GM12878 (cell line): ENCODE data around the gene SLC36A4. TPM values are rescaled to one million over a fixed set of nuclear protein-coding genes. Genes with fewer than 3 reads are reported as not detected.

Experiments used
- ATAC-seq: fragments of 200-7000 bp; cut with Tn5 transposase; 3 replicates; pipeline ENCODE4 v1.9.1; 2020; ENCODE audit warnings: mild to moderate bottlenecking, moderate library complexity
- BruUV-seq: library from RNA; stranded (reverse); fragments of 400-500 nt; replicated peaks from 2 replicates; lab custom pipeline; 2021; lab: Mats Ljungman, UMichigan
- CTCF ChIA-PET: fragments of 300-600 bp; sonication (Branson Sonifier 250); formaldehyde crosslinking; extraction: SDS; loops from one replicate; lab custom pipeline; 2021; ENCODE audit warnings: inconsistent platforms; lab: Yijun Ruan, JAX
- POLR2A ChIA-PET: fragments of 350-600 bp; formaldehyde crosslinking; extraction: SDS; loops from one replicate; lab custom pipeline; 2021; ENCODE audit warnings: inconsistent platforms; lab: Charles Lee
- RAD21 ChIA-PET: fragments of 300-600 bp; sonication (Branson Sonifier 250); formaldehyde crosslinking; loops from one replicate; lab custom pipeline; 2023; ENCODE audit warnings: antibody characterized with exemption; ENCODE audit not compliant: unreplicated experiment; lab: Charles Lee
- SMC1A ChIA-PET: fragments of 300-600 bp; sonication (Branson Sonifier 250); formaldehyde crosslinking; loops from one replicate; lab custom pipeline; 2023; ENCODE audit not compliant: unreplicated experiment, uncharacterized antibody; lab: Charles Lee
- DNase-seq: peaks from one replicate; pipeline ENCODE4 v3.0.0-alpha.2; 2011; ENCODE audit warnings: low read depth, low spot score
- FAIRE-seq: peaks from 3 replicates; lab custom pipeline; 2011; peaks lifted over from hg19 to GRCh38; lab: Jason Lieb, UNC
- H2AFZ ChIP-seq: 2 replicates; pipeline ENCODE4 v1.6.0; 2011; ENCODE audit warnings: low read depth, low read length, control low read depth; ENCODE audit not compliant: control insufficient read depth
- H3K27ac ChIP-seq: 2 replicates; pipeline ENCODE4 v1.5.1; 2011; ENCODE audit warnings: control low read depth; ENCODE audit not compliant: control insufficient read depth, insufficient read depth
- H3K27me3 ChIP-seq, 2 experiments: replicated peaks in 1 of 2; 2 replicates each; pipeline versions ENCODE4 v1.6.0 to v1.6.1; 2011; ENCODE audit warnings: low read length in 1 of 2; ENCODE audit not compliant: control insufficient read depth in 2 of 2, insufficient read depth in 2 of 2
- H3K36me3 ChIP-seq, 2 experiments: 2 replicates each; pipeline ENCODE4 v1.5.1; 2011; ENCODE audit warnings: low read length in 1 of 2; ENCODE audit not compliant: control insufficient read depth in 2 of 2, insufficient read depth in 2 of 2
- H3K4me1 ChIP-seq: 2 replicates; pipeline ENCODE4 v1.6.1; 2011; ENCODE audit warnings: mild to moderate bottlenecking, low read length, moderate library complexity, mixed read lengths; ENCODE audit not compliant: control insufficient read depth, insufficient read depth
- H3K4me2 ChIP-seq: 2 replicates; pipeline ENCODE4 v1.6.0; 2011; ENCODE audit warnings: control low read depth; ENCODE audit not compliant: control insufficient read depth, insufficient read depth
- H3K4me3 ChIP-seq: fragments of 200-600 bp; sonication (generic); 2 replicates; pipeline ENCODE4 v1.5.1; 2016
- H3K79me2 ChIP-seq: 2 replicates; pipeline ENCODE4 v1.6.0; 2011; ENCODE audit warnings: low read length; ENCODE audit not compliant: control insufficient read depth, insufficient read depth
- H3K9ac ChIP-seq: 2 replicates; pipeline ENCODE4 v1.8.0; 2011; ENCODE audit warnings: low read length, control low read depth, mixed read lengths; ENCODE audit not compliant: control insufficient read depth, insufficient read depth
- H3K9me3 ChIP-seq: replicated peaks from 3 replicates; pipeline ENCODE4 v1.5.1; 2011; ENCODE audit warnings: mild to moderate bottlenecking, low read length; ENCODE audit not compliant: control insufficient read depth, insufficient read depth
- H4K20me1 ChIP-seq: 2 replicates; pipeline ENCODE4 v1.6.0; 2011; ENCODE audit not compliant: control insufficient read depth, insufficient read depth
- ASH2L ChIP-seq: fragments of 300-600, 200-600 bp; sonication (generic); IDR thresholded peaks from 2 replicates; pipeline ENCODE4 v1.6.1; 2017; ENCODE audit warnings: low read depth, mild to moderate bottlenecking, borderline replicate concordance
- BHLHE40 ChIP-seq, 2 experiments: fragments of 450-650 bp in 1 of 2; IDR thresholded peaks; 2 replicates each; pipeline ENCODE4 v1.6.1; 2011 to 2017; ENCODE audit warnings: low read depth in 2 of 2, borderline replicate concordance in 1 of 2, improper control_type of control experiment in 1 of 2, low read length in 1 of 2, mild to moderate bottlenecking in 1 of 2
- CHD2 ChIP-seq: IDR thresholded peaks from 2 replicates; pipeline ENCODE4 v1.6.1; 2011; ENCODE audit warnings: low read depth, low read length, improper control_type of control experiment, borderline replicate concordance
- FOS ChIP-seq: IDR thresholded peaks from 3 replicates; pipeline ENCODE4 v1.6.1; 2011; ENCODE audit warnings: borderline replicate concordance; ENCODE audit not compliant: insufficient read length; ENCODE audit errors: extremely low read depth
- KDM1A ChIP-seq: fragments of 200-600 bp; sonication (generic); IDR thresholded peaks from 2 replicates; pipeline ENCODE4 v1.6.1; 2016; ENCODE audit warnings: borderline replicate concordance
- MEF2A ChIP-seq: IDR thresholded peaks from 2 replicates; pipeline ENCODE4 v1.6.1; 2011; ENCODE audit warnings: low read depth, mild to moderate bottlenecking, low read length, moderate library complexity; ENCODE audit not compliant: insufficient read depth
- NFIC ChIP-seq: IDR thresholded peaks from 2 replicates; pipeline ENCODE4 v1.6.1; 2012; ENCODE audit warnings: low read depth, mild to moderate bottlenecking, inconsistent platforms, low read length, moderate library complexity
- NR2F1 ChIP-seq: fragments of 450-650 bp; conservative IDR thresholded peaks from 2 replicates; pipeline ENCODE4 v1.6.1; 2017; ENCODE audit warnings: mild to moderate bottlenecking
- SMARCA5 ChIP-seq: fragments of 450-650 bp; IDR thresholded peaks from 2 replicates; pipeline ENCODE4 v1.6.1; 2017; ENCODE audit warnings: mild to moderate bottlenecking
- TCF3 ChIP-seq: IDR thresholded peaks from 2 replicates; pipeline ENCODE4 v1.6.1; 2012; ENCODE audit warnings: low read depth, mild to moderate bottlenecking, low read length, borderline replicate concordance; ENCODE audit not compliant: insufficient read depth
- YBX1 ChIP-seq: fragments of 450-650 bp; IDR thresholded peaks from 2 replicates; pipeline ENCODE4 v1.6.1; 2016; ENCODE audit warnings: antibody characterized with exemption
- ZZZ3 ChIP-seq: IDR thresholded peaks from 2 replicates; pipeline ENCODE4 v1.6.1; 2011; ENCODE audit warnings: low read depth; ENCODE audit not compliant: control insufficient read depth, insufficient read length
- WGBS: methylation state at CpG from one replicate; pipeline ENCODE4 v1.1.6; 2016; ENCODE audit warnings: low lambda C conversion rate; ENCODE audit not compliant: insufficient replicate concordance, insufficient coverage; ENCODE audit errors: missing lambda C conversion rate; 5-methylcytosine and 5-hydroxymethylcytosine counted together
- in situ Hi-C: fragments of 300-500 bp; cut with MboI; formaldehyde crosslinking; loops from 9 replicates; pipeline ENCODE4 v1.14.3; 2018; ENCODE audit warnings: mixed read lengths
- intact Hi-C: fragments of 100-400 bp; cut with micrococcal nuclease; formaldehyde crosslinking; loops from one replicate; pipeline ENCODE4 v1.14.2; 2022; ENCODE audit not compliant: unreplicated experiment
- polyA plus RNA-seq, 11 experiments: library from polyadenylated mRNA; depleted of rRNA in 4 of 11; unstranded in 6 of 11; stranded (reverse) in 5 of 11; fragments of >200 nt; fragmentation: Nextera tagmentation in 4 of 11; fragmentation: Illumina TruSeq in 1 of 11; extraction: Ambion mirVana in 4 of 11; extraction: Trizol in 1 of 11; gene quantifications; 1 replicate in 1 of 11; 2 replicates in 10 of 11; pipeline versions ENCODE4 v1.2.1 to v1.2.3, GENCODE V29; 2011 to 2016; ENCODE audit warnings: inconsistent platforms in 2 of 11, missing spikeins in 2 of 11, low read depth in 1 of 11
- total RNA-seq, 4 experiments: library from RNA; depleted of rRNA in 3 of 4; stranded (reverse); fragments of >200 nt in 3 of 4; fragmentation: Illumina TruSeq in 1 of 4; extraction: Trizol in 1 of 4; gene quantifications; 2 replicates each; pipeline versions ENCODE4 v1.2.1 to v1.2.3, GENCODE V29; 2013 to 2021
- TF ChIP-seq, protein P1 (sequence below): IDR thresholded peaks from 2 replicates; pipeline ENCODE4 v1.6.1; 2011; ENCODE audit warnings: low read depth, low read length, improper control_type of control experiment, borderline replicate concordance
- TF ChIP-seq, protein P2 (sequence below): fragments of 450-650 bp; IDR thresholded peaks from 2 replicates; pipeline ENCODE4 v1.6.1; 2018; ENCODE audit warnings: borderline replicate concordance, mild to moderate bottlenecking; ENCODE audit not compliant: partially characterized antibody
- TF ChIP-seq, protein P3 (sequence below): fragments of 450-650 bp; IDR thresholded peaks from 2 replicates; pipeline ENCODE4 v1.6.1; 2017; ENCODE audit warnings: mild to moderate bottlenecking
- TF ChIP-seq, protein P4 (sequence below): fragments of 450-650 bp; conservative IDR thresholded peaks from 2 replicates; pipeline ENCODE4 v1.6.1; 2017; ENCODE audit warnings: mild to moderate bottlenecking, moderate library complexity

SLC36A4 gene
- total and polyA plus RNA-seq, 10 of the 15 experiments (the other 5 are each of a cell fraction or from before 2014, with no cell fraction given): 1.4 to 12.5 (median 5.2) TPM

DNA sequence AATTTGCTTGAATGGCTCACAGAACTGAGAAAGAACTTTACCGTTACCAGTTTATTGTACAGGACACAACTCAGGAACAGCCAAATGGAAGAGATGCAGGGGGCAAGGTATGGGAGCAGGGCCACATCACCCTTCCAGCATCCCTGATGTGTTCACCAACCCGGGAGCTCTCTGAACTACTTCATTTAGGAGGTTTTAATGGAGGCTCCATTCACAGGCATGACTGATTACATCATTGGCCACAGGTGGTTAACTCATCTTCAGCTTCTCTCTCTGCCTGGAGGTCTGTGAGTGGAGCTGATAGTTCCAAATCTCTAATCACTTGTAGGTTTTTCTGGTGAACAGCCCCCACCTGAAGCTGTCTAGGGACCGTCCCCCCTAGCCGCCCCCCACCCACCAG lies 83.5 kb downstream of the SLC36A4 start (continued):
- TF ChIP-seq, protein P1, sequence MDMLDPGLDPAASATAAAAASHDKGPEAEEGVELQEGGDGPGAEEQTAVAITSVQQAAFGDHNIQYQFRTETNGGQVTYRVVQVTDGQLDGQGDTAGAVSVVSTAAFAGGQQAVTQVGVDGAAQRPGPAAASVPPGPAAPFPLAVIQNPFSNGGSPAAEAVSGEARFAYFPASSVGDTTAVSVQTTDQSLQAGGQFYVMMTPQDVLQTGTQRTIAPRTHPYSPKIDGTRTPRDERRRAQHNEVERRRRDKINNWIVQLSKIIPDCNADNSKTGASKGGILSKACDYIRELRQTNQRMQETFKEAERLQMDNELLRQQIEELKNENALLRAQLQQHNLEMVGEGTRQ: no peak
- TF ChIP-seq TCF3 (no peak), MEF2A (no peak), KDM1A (no peak), FOS (no peak), SMARCA5 (no peak), BHLHE40 (IDR thresholded peaks at IDR 0.05; ENCODE audit: borderline replicate concordance in 1 of 2, low read depth in 2 of 2, low read length in 1 of 2) (no peak)

DNA sequence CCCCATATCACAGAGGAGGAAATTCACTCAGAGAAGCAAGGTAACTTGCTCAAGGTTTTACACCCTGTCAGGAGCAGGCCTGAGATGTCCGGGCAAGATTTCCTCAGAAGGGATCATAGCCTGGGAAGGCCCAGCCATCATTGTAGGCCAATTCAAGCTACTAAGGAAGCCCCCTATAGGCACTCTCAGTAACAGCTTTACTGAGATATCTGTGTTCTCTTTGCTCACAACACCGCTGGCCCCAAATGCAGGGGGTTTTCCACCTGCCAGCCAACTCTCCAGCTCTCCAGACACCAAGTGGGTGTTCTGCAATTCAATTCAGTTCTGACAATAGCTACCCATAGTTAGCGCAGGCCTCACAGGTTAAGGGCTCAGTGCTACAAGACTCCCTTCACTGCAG lies 84.0 kb downstream of the SLC36A4 start:
- Histone ChIP-seq H4K20me1 (no peaks in the 10 kb centered on the region), H3K9me3 (no peaks in the 10 kb centered on the region), H3K9ac (no peak overlapping the region), H3K27me3 (no peaks in the 10 kb centered on the region), H2AFZ (no peak overlapping the region), H3K36me3 (no peaks in the 10 kb centered on the region), H3K4me3 (no peak overlapping the region), H3K27ac (no peak overlapping the region), H3K79me2 (no peaks in the 10 kb centered on the region), H3K4me1 (no peaks in the 10 kb centered on the region), H3K4me2 (no peak overlapping the region)
- FAIRE-seq (no peak), DNase-seq (no peak), ATAC-seq (peak; percentile 54)
- CTCF ChIA-PET: interaction anchor here (0.6 to 1.5 kb wide), 5 partner anchors 10 to 540 kb away, joined by 3 to 7 read pairs (median 3); no protein-coding TSS in a partner anchor
- in situ Hi-C loops (no loop called here), intact Hi-C loops (no loop called here)
- RAD21 ChIA-PET: no interaction called here
- 14% methylated on average over 3 of the region's 3 CpGs for WGBS
- POLR2A ChIA-PET: no interaction called here
- SMC1A ChIA-PET: interaction anchor here (0.8 kb wide), 1 partner anchor 13 kb away, joined by 3 read pairs; no protein-coding TSS in a partner anchor
- no TSS peak for BruUV-seq
- TF ChIP-seq, protein P2, sequence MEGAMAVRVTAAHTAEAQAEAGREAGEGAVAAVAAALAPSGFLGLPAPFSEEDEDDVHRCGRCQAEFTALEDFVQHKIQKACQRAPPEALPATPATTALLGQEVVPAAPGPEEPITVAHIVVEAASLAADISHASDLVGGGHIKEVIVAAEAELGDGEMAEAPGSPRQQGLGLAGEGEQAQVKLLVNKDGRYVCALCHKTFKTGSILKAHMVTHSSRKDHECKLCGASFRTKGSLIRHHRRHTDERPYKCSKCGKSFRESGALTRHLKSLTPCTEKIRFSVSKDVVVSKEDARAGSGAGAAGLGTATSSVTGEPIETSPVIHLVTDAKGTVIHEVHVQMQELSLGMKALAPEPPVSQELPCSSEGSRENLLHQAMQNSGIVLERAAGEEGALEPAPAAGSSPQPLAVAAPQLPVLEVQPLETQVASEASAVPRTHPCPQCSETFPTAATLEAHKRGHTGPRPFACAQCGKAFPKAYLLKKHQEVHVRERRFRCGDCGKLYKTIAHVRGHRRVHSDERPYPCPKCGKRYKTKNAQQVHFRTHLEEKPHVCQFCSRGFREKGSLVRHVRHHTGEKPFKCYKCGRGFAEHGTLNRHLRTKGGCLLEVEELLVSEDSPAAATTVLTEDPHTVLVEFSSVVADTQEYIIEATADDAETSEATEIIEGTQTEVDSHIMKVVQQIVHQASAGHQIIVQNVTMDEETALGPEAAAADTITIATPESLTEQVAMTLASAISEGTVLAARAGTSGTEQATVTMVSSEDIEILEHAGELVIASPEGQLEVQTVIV: no peak
- no peak for TF ChIP-seq YBX1
- TF ChIP-seq ZZZ3: no peak
- TF ChIP-seq CHD2: no peak
- TF ChIP-seq, protein P3, sequence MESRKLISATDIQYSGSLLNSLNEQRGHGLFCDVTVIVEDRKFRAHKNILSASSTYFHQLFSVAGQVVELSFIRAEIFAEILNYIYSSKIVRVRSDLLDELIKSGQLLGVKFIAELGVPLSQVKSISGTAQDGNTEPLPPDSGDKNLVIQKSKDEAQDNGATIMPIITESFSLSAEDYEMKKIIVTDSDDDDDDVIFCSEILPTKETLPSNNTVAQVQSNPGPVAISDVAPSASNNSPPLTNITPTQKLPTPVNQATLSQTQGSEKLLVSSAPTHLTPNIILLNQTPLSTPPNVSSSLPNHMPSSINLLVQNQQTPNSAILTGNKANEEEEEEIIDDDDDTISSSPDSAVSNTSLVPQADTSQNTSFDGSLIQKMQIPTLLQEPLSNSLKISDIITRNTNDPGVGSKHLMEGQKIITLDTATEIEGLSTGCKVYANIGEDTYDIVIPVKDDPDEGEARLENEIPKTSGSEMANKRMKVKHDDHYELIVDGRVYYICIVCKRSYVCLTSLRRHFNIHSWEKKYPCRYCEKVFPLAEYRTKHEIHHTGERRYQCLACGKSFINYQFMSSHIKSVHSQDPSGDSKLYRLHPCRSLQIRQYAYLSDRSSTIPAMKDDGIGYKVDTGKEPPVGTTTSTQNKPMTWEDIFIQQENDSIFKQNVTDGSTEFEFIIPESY: no peak
- TF ChIP-seq, protein P4, sequence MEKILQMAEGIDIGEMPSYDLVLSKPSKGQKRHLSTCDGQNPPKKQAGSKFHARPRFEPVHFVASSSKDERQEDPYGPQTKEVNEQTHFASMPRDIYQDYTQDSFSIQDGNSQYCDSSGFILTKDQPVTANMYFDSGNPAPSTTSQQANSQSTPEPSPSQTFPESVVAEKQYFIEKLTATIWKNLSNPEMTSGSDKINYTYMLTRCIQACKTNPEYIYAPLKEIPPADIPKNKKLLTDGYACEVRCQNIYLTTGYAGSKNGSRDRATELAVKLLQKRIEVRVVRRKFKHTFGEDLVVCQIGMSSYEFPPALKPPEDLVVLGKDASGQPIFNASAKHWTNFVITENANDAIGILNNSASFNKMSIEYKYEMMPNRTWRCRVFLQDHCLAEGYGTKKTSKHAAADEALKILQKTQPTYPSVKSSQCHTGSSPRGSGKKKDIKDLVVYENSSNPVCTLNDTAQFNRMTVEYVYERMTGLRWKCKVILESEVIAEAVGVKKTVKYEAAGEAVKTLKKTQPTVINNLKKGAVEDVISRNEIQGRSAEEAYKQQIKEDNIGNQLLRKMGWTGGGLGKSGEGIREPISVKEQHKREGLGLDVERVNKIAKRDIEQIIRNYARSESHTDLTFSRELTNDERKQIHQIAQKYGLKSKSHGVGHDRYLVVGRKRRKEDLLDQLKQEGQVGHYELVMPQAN: no peak
- TF ChIP-seq NR2F1: no peak
- TF ChIP-seq ASH2L: no peak
- no peak for TF ChIP-seq TCF3
- TF ChIP-seq NFIC: no peak
